GM23338 (cell line): ENCODE measurements around the gene VAPA. TPM values are rescaled to one million over a fixed set of nuclear protein-coding genes. Genes with fewer than 3 reads are reported as not detected.

Experiments used
- ATAC-seq: fragments of 200-7000 bp; cut with Tn5 transposase; 3 replicates; pipeline ENCODE4 v1.9.1; 2020
- DNase-seq: peaks from one replicate; pipeline ENCODE4 v3.0.0-alpha.2; 2015; ENCODE audit warnings: low spot score
- H2AFZ ChIP-seq: fragments of 200-600 bp; sonication (generic); 2 replicates; pipeline ENCODE4 v1.8.0; 2016; ENCODE audit warnings: antibody characterized with exemption, mild to moderate bottlenecking, moderate library complexity
- H3F3A ChIP-seq: fragments of 200-600 bp; sonication (generic); replicated peaks from 2 replicates; pipeline ENCODE4 v1.8.0; 2017; ENCODE audit warnings: antibody characterized with exemption, mixed run types, low read depth
- H3K27ac ChIP-seq: fragments of 200-600 bp; sonication (generic); 2 replicates; pipeline ENCODE4 v1.6.1; 2016; ENCODE audit warnings: low read depth
- H3K27me3 ChIP-seq: fragments of 200-600 bp; sonication (generic); 2 replicates; pipeline ENCODE4 v1.8.0; 2016; ENCODE audit warnings: mild to moderate bottlenecking, mixed run types, moderate library complexity; ENCODE audit not compliant: insufficient read depth
- H3K36me3 ChIP-seq: fragments of 200-600 bp; sonication (generic); 2 replicates; pipeline ENCODE4 v1.8.0; 2016; ENCODE audit warnings: mild to moderate bottlenecking; ENCODE audit not compliant: insufficient read depth
- H3K4me1 ChIP-seq: fragments of 200-600 bp; sonication (generic); 2 replicates; pipeline ENCODE4 v1.8.0; 2016; ENCODE audit warnings: mild to moderate bottlenecking, moderate library complexity; ENCODE audit not compliant: insufficient read depth
- H3K4me2 ChIP-seq: fragments of 200-600 bp; sonication (generic); 2 replicates; pipeline ENCODE4 v1.7.1; 2017; ENCODE audit warnings: mixed run types
- H3K4me3 ChIP-seq: fragments of 200-600 bp; sonication (generic); 2 replicates; pipeline ENCODE4 v1.6.1; 2016; ENCODE audit warnings: mixed run types
- H3K79me2 ChIP-seq: fragments of 200-600 bp; sonication (generic); replicated peaks from 2 replicates; pipeline ENCODE4 v1.8.0; 2017; ENCODE audit warnings: mild to moderate bottlenecking; ENCODE audit not compliant: insufficient read depth
- H3K9me2 ChIP-seq: fragments of 200-600 bp; sonication (generic); 2 replicates; pipeline ENCODE4 v1.8.0; 2017; ENCODE audit not compliant: insufficient read depth
- H4K20me1 ChIP-seq: fragments of 200-600 bp; sonication (generic); replicated peaks from 2 replicates; pipeline ENCODE4 v1.8.0; 2017; ENCODE audit warnings: mild to moderate bottlenecking; ENCODE audit not compliant: insufficient read depth
- H3K27ac Mint-ChIP-seq: 2 replicates; pipeline ENCODE4 v1.8.0; 2020; ENCODE audit warnings: inconsistent platforms, mild to moderate bottlenecking, moderate library complexity, mixed read lengths
- H3K27me3 Mint-ChIP-seq: 3 replicates; pipeline ENCODE4 v1.8.0; 2022; ENCODE audit warnings: low read depth, mild to moderate bottlenecking, moderate library complexity, mixed read lengths, inconsistent platforms; ENCODE audit not compliant: insufficient read depth, poor library complexity
- H3K36me3 Mint-ChIP-seq: 3 replicates; pipeline ENCODE4 v1.8.0; 2021; ENCODE audit warnings: low read depth, mild to moderate bottlenecking, inconsistent platforms, moderate library complexity, mixed read lengths
- H3K4me1 Mint-ChIP-seq: 3 replicates; pipeline ENCODE4 v1.8.0; 2020; ENCODE audit warnings: mild to moderate bottlenecking, inconsistent platforms, mixed read lengths
- H3K4me3 Mint-ChIP-seq: 3 replicates; pipeline ENCODE4 v1.8.0; 2021; ENCODE audit warnings: moderate library complexity, mild to moderate bottlenecking, inconsistent platforms, mixed read lengths
- H3K9me3 Mint-ChIP-seq: 3 replicates; pipeline ENCODE4 v1.8.0; 2020; ENCODE audit warnings: moderate library complexity, mild to moderate bottlenecking, inconsistent platforms, mixed read lengths
- CREB1 ChIP-seq: fragments of 250-450 bp; sonication (Bioruptor Pico); IDR thresholded peaks from 2 replicates; pipeline ENCODE4 v1.5.0; 2020; ENCODE audit warnings: low read depth, mild to moderate bottlenecking, moderate library complexity
- ETS1 ChIP-seq: IDR thresholded peaks from 2 replicates; pipeline ENCODE4 v1.6.1; 2016; ENCODE audit warnings: antibody characterized with exemption
- EZH2phosphoT487 ChIP-seq: fragments of 200-600 bp; sonication (generic); IDR thresholded peaks from one replicate; pipeline ENCODE4 v1.8.1; 2018; ENCODE audit warnings: antibody characterized with exemption; ENCODE audit not compliant: unreplicated experiment
- JUNB ChIP-seq: IDR thresholded peaks from one replicate; pipeline ENCODE4 v1.6.1; 2016; ENCODE audit warnings: antibody characterized with exemption; ENCODE audit not compliant: unreplicated experiment
- NANOG ChIP-seq: IDR thresholded peaks from 2 replicates; pipeline ENCODE4 v1.6.1; 2016; ENCODE audit warnings: antibody characterized with exemption, borderline replicate concordance
- POLR2AphosphoS5 ChIP-seq: IDR thresholded peaks from 2 replicates; pipeline ENCODE4 v1.6.1; 2016; ENCODE audit warnings: antibody characterized with exemption, low read depth
- STAT1 ChIP-seq: IDR thresholded peaks from one replicate; pipeline ENCODE4 v1.6.1; 2016; ENCODE audit warnings: antibody characterized with exemption; ENCODE audit not compliant: unreplicated experiment
- ZNF114 ChIP-seq: fragments of 250-450 bp; sonication (Bioruptor Pico); IDR thresholded peaks from 2 replicates; pipeline ENCODE4 v1.5.0; 2020; ENCODE audit warnings: mild to moderate bottlenecking, moderate library complexity
- ZNF331 ChIP-seq: fragments of 250-450 bp; sonication (Bioruptor Pico); IDR thresholded peaks from 2 replicates; pipeline ENCODE4 v1.5.0; 2020; ENCODE audit warnings: low read depth, mild to moderate bottlenecking, moderate library complexity
- polyA plus RNA-seq: library from polyadenylated mRNA; unstranded; fragments of >200 nt; fragmentation: Nextera tagmentation; extraction: Ambion mirVana; gene quantifications from 2 replicates; pipeline ENCODE4 v1.2.1, GENCODE V29; 2016
- total RNA-seq: library from RNA; depleted of rRNA; stranded (reverse); fragments of >200 nt; shearing (Covaris generic); gene quantifications from 2 replicates; pipeline ENCODE4 v1.2.3, GENCODE V29; 2014
- TF ChIP-seq, protein P1 (sequence below), 2 experiments: fragments of 200-600 bp in 1 of 2; sonication (generic) in 1 of 2; conservative IDR thresholded peaks; 2 replicates each; pipeline versions ENCODE4 v1.5.1 to v1.6.1; 2016 to 2017; ENCODE audit warnings: antibody characterized with exemption in 2 of 2, low read depth in 2 of 2, mild to moderate bottlenecking in 2 of 2, moderate library complexity in 1 of 2
- TF ChIP-seq, protein P2 (sequence below): fragments of 250-450 bp; sonication (Bioruptor Pico); IDR thresholded peaks from 2 replicates; pipeline ENCODE4 v1.5.0; 2020; ENCODE audit warnings: mild to moderate bottlenecking, moderate library complexity
- TF ChIP-seq, protein P3 (sequence below): IDR thresholded peaks from one replicate; pipeline ENCODE4 v1.6.1; 2018; ENCODE audit warnings: antibody characterized with exemption; ENCODE audit not compliant: unreplicated experiment

Gene VAPA
- total and polyA plus RNA-seq, 2 experiments from 2014 or later = 162 to 178 TPM

- TF ChIP-seq ETS1 (no peak), CREB1 (CRISPR knock-in tag) (no peak)
Observed at GRCh38 chr18:9910661-9911060, 3.2 kb upstream of the VAPA start (continued).

GRCh38 chr18:9911226-9911625 lies 2.6 kb upstream of the VAPA start:
- H3K4me1 ChIP-seq = peaks cover 15% of the 10 kb centered on the region
- H3K4me3 Mint-ChIP-seq = no peak overlapping the region
- DNase-seq (no peak), ATAC-seq (no peak)
- no peaks in the 10 kb centered on the region for H3K9me3 Mint-ChIP-seq
- peaks cover 3% of the 10 kb centered on the region; the same call in 1 of the 3 replicates for H3K36me3 Mint-ChIP-seq
- H3K4me2 ChIP-seq = no peak overlapping the region
- no peaks in the 10 kb centered on the region for H3F3A ChIP-seq
- H3K27me3 Mint-ChIP-seq = peaks cover 3% of the 10 kb centered on the region
- H3K4me3 ChIP-seq = no peak overlapping the region
- H3K27ac Mint-ChIP-seq = no peak overlapping the region
- no peaks in the 10 kb centered on the region for H3K9me2 ChIP-seq
- peaks cover 12% of the 10 kb centered on the region for H3K4me1 Mint-ChIP-seq
- H3K27me3 ChIP-seq = no peaks in the 10 kb centered on the region
- H3K79me2 ChIP-seq = peaks cover 16% of the 10 kb centered on the region
- no peaks in the 10 kb centered on the region for H3K36me3 ChIP-seq
- H3K27ac ChIP-seq = no peak overlapping the region
- H4K20me1 ChIP-seq = peaks cover 8% of the 10 kb centered on the region
- no peak overlapping the region for H2AFZ ChIP-seq
- TF ChIP-seq POLR2AphosphoS5 (no peak), ETS1 (no peak), EZH2phosphoT487 (no peak), CREB1 (CRISPR knock-in tag) (no peak), ZNF114 (CRISPR knock-in tag) (no peak), ZNF331 (no peak), STAT1 (no peak), JUNB (no peak), NANOG (no peak)
- TF ChIP-seq, protein P1, sequence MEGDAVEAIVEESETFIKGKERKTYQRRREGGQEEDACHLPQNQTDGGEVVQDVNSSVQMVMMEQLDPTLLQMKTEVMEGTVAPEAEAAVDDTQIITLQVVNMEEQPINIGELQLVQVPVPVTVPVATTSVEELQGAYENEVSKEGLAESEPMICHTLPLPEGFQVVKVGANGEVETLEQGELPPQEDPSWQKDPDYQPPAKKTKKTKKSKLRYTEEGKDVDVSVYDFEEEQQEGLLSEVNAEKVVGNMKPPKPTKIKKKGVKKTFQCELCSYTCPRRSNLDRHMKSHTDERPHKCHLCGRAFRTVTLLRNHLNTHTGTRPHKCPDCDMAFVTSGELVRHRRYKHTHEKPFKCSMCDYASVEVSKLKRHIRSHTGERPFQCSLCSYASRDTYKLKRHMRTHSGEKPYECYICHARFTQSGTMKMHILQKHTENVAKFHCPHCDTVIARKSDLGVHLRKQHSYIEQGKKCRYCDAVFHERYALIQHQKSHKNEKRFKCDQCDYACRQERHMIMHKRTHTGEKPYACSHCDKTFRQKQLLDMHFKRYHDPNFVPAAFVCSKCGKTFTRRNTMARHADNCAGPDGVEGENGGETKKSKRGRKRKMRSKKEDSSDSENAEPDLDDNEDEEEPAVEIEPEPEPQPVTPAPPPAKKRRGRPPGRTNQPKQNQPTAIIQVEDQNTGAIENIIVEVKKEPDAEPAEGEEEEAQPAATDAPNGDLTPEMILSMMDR (conservative IDR thresholded peaks at IDR 0.05; ENCODE audit: low read depth in 2 of 2) = no peak
- TF ChIP-seq, protein P2, sequence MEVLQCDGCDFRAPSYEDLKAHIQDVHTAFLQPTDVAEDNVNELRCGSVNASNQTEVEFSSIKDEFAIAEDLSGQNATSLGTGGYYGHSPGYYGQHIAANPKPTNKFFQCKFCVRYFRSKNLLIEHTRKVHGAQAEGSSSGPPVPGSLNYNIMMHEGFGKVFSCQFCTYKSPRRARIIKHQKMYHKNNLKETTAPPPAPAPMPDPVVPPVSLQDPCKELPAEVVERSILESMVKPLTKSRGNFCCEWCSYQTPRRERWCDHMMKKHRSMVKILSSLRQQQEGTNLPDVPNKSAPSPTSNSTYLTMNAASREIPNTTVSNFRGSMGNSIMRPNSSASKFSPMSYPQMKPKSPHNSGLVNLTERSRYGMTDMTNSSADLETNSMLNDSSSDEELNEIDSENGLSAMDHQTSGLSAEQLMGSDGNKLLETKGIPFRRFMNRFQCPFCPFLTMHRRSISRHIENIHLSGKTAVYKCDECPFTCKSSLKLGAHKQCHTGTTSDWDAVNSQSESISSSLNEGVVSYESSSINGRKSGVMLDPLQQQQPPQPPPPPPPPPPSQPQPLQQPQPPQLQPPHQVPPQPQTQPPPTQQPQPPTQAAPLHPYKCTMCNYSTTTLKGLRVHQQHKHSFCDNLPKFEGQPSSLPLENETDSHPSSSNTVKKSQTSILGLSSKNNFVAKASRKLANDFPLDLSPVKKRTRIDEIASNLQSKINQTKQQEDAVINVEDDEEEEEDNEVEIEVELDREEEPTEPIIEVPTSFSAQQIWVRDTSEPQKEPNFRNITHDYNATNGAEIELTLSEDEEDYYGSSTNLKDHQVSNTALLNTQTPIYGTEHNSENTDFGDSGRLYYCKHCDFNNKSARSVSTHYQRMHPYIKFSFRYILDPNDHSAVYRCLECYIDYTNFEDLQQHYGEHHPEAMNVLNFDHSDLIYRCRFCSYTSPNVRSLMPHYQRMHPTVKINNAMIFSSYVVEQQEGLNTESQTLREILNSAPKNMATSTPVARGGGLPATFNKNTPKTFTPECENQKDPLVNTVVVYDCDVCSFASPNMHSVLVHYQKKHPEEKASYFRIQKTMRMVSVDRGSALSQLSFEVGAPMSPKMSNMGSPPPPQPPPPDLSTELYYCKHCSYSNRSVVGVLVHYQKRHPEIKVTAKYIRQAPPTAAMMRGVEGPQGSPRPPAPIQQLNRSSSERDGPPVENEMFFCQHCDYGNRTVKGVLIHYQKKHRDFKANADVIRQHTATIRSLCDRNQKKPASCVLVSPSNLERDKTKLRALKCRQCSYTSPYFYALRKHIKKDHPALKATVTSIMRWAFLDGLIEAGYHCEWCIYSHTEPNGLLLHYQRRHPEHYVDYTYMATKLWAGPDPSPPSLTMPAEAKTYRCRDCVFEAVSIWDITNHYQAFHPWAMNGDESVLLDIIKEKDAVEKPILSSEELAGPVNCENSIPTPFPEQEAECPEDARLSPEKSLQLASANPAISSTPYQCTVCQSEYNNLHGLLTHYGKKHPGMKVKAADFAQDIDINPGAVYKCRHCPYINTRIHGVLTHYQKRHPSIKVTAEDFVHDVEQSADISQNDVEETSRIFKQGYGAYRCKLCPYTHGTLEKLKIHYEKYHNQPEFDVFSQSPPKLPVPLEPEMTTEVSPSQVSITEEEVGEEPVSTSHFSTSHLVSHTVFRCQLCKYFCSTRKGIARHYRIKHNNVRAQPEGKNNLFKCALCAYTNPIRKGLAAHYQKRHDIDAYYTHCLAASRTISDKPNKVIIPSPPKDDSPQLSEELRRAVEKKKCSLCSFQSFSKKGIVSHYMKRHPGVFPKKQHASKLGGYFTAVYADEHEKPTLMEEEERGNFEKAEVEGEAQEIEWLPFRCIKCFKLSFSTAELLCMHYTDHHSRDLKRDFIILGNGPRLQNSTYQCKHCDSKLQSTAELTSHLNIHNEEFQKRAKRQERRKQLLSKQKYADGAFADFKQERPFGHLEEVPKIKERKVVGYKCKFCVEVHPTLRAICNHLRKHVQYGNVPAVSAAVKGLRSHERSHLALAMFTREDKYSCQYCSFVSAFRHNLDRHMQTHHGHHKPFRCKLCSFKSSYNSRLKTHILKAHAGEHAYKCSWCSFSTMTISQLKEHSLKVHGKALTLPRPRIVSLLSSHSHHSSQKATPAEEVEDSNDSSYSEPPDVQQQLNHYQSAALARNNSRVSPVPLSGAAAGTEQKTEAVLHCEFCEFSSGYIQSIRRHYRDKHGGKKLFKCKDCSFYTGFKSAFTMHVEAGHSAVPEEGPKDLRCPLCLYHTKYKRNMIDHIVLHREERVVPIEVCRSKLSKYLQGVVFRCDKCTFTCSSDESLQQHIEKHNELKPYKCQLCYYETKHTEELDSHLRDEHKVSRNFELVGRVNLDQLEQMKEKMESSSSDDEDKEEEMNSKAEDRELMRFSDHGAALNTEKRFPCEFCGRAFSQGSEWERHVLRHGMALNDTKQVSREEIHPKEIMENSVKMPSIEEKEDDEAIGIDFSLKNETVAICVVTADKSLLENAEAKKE (CRISPR knock-in tag) = no peak
- TF ChIP-seq, protein P3, sequence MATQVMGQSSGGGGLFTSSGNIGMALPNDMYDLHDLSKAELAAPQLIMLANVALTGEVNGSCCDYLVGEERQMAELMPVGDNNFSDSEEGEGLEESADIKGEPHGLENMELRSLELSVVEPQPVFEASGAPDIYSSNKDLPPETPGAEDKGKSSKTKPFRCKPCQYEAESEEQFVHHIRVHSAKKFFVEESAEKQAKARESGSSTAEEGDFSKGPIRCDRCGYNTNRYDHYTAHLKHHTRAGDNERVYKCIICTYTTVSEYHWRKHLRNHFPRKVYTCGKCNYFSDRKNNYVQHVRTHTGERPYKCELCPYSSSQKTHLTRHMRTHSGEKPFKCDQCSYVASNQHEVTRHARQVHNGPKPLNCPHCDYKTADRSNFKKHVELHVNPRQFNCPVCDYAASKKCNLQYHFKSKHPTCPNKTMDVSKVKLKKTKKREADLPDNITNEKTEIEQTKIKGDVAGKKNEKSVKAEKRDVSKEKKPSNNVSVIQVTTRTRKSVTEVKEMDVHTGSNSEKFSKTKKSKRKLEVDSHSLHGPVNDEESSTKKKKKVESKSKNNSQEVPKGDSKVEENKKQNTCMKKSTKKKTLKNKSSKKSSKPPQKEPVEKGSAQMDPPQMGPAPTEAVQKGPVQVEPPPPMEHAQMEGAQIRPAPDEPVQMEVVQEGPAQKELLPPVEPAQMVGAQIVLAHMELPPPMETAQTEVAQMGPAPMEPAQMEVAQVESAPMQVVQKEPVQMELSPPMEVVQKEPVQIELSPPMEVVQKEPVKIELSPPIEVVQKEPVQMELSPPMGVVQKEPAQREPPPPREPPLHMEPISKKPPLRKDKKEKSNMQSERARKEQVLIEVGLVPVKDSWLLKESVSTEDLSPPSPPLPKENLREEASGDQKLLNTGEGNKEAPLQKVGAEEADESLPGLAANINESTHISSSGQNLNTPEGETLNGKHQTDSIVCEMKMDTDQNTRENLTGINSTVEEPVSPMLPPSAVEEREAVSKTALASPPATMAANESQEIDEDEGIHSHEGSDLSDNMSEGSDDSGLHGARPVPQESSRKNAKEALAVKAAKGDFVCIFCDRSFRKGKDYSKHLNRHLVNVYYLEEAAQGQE = no peak
